H1 (cell line): ENCODE results near the gene HOXB5. TPM values are rescaled to one million over a fixed set of nuclear protein-coding genes. Genes with fewer than 3 reads are reported as not detected.
A peak's percentile ranks its signal among the peaks of the same experiment; 100 is the strongest.

ENCODE experiments used
- ASH2L ChIP-seq: fragments of 200-600, 300-600 bp; sonication (generic); IDR thresholded peaks from one replicate; pipeline ENCODE4 v1.7.1; 2017; ENCODE audit warnings: low read length
- RNF2 ChIP-seq: fragments of 200-900, 300-1000 bp; sonication (generic); IDR thresholded peaks from 2 replicates; pipeline ENCODE4 v1.7.1; 2016; ENCODE audit warnings: borderline replicate concordance, low read depth, mild to moderate bottlenecking, antibody characterized with exemption, low read length; ENCODE audit not compliant: poor library complexity, severe bottlenecking; ENCODE audit errors: missing control alignments
- polyA plus RNA-seq, 7 experiments: library from polyadenylated mRNA; depleted of rRNA in 3 of 7; stranded (reverse) in 5 of 7; unstranded in 2 of 7; fragments of >200 nt in 5 of 7; fragments of 200-250 nt in 2 of 7; gene quantifications; 1 replicate in 5 of 7; 2 replicates in 1 of 7; 4 replicates in 1 of 7; pipeline versions ENCODE4 v1.2.1 to v1.2.3, GENCODE V29; 2011 to 2013; ENCODE audit warnings: missing spikeins in 2 of 7, mixed read lengths in 2 of 7
- total RNA-seq: library from RNA; stranded (reverse); fragmentation: NEBNext Ultra II Directional; extraction: Animal tissue kit (Norgen Biotek cat#: 25700); gene quantifications from 2 replicates; pipeline ENCODE4 v1.2.1, GENCODE V29; 2021

The HOXB5 gene
- total and polyA plus RNA-seq, 2 of the 8 experiments (the other 6 are each of a cell fraction or from before 2014, with no cell fraction given): not detected

DNA sequence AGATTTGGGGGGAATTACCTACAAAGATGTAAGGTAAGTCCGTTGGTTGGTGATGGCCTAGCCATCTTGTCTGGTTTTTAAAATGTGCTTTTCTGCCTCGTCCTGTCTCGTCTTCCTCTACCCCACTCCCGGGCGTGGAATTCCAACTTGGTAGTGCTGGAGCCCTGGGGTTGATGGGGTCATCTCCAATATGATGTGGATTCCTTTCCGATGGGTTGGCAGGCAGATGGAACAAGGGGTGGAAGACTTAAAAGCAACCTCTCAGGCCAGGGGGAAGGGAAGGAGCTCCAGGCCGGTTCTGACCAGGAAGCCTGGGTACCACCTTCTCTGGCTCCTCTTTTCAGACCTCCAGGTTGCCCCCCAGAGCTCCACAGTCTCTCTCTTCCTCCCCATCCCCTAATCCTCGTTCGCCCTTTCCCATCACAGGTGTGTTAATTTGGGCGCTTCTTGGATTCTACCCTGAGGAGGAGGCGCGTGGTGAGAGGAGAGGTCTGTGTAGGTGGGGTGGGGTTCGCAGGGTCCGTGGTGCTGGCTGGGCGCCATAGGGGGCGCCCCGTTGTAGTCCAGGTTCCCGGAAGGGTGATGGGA is 43.6 kb downstream of the HOXB5 start (continued):
- TF ChIP-seq RNF2: peak; percentile 75
- TF ChIP-seq ASH2L: no peak
